ENCODE data around the gene IKBKE.

IKBKE gene

DNA sequence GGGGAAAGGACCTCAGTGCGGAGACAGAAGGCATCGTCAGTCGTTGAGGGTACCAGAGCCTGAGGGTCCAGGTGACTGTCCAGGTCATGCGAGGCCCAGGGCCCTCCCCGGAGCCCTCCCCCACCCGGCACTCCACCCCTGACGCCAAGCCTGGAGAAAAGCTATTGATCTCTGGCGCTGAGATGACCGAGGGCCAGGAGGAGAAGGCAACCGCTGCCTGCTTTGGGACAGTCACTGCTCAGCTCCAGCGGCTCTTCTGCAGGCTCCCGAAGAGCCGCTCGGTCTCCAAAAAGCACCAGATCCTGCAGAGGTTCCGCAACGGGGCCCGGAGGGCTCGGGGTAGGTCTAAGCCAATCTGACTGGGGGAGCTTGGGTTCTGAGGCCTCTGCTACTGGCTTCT lies 47.9 kb downstream of the IKBKE start:
- TF ChIP-seq, protein P1, sequence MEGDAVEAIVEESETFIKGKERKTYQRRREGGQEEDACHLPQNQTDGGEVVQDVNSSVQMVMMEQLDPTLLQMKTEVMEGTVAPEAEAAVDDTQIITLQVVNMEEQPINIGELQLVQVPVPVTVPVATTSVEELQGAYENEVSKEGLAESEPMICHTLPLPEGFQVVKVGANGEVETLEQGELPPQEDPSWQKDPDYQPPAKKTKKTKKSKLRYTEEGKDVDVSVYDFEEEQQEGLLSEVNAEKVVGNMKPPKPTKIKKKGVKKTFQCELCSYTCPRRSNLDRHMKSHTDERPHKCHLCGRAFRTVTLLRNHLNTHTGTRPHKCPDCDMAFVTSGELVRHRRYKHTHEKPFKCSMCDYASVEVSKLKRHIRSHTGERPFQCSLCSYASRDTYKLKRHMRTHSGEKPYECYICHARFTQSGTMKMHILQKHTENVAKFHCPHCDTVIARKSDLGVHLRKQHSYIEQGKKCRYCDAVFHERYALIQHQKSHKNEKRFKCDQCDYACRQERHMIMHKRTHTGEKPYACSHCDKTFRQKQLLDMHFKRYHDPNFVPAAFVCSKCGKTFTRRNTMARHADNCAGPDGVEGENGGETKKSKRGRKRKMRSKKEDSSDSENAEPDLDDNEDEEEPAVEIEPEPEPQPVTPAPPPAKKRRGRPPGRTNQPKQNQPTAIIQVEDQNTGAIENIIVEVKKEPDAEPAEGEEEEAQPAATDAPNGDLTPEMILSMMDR (IDR thresholded peaks at IDR 0.05) = no peak

DNA sequence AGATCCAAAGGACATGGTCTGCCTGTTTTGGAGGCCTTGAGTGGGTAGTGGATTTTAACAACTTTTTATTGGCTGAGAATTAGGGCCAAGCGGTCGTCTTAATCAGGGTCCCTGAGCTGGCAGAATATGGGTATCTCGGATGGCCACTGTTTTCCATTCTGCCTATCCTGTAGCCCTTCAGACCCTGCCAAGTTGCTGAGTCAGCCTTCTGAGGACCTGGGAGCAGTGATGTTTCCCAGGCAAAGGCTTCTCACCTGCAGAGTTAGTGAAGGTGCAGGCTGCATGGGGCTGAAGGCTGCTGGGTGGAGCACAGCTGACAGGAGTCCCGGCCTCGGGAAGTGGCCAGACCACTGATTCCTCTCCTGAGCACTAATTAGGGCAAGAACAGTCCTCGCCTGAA lies 48.5 kb downstream of the IKBKE start:
- TF ChIP-seq, protein P1 (IDR thresholded peaks at IDR 0.05) = no peak

DNA sequence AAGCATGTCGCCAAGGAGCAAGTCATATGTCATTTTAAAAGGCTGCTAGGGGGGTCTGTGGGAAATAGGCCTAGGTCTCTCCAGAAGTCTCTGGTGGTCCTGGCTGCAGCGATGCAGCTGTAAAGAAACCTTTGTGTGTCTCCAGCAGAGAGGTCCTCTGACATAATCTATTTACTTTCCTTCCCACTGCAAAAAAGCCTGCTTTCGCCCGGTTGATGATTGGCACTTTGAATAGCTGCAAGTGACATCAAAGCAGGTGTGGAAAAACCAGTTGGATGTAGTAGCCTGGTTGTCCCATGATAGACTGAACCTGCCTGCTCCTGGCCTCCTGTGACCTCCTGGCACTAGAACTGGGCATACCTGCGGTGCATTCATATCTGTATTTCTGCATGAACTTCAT lies 50.9 kb downstream of the IKBKE start:
- TF ChIP-seq, protein P1 (IDR thresholded peaks at IDR 0.05) = no peak

DNA sequence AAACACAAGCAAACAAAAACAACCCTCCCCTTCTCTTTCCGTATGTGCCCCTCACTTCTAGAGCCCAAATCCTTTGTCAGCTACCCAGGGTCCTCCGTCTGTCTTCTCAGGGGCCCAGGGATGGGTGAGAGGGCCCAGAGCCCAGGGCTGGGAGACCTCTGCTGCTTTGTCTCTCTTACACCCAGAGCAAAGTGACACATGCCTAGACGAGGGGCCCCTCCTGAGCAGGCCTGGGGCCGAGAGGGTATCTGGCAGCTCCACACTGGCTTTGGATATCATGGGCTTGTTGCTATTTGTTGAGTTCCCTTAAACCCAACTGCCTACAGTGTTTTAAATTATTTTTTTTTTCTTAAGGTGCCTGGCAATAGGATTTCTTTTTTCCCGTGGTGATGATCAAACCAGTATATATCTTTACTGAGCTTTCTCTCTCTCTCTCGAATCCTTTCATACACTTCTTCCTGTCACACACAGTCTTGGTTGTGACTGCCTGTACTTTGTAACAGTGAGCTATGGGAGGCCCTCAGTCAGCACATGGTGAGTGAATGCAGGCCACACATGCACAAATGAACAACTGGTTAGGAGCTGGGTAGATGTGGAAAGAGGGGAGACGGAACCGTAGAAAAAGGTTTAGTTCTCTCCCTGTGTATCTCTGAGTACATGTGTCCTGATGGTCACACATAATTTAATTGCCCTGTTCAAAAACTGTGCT lies 51.6 kb downstream of the IKBKE start:
- TF ChIP-seq, protein P1 (IDR thresholded peaks at IDR 0.05) = no peak

DNA sequence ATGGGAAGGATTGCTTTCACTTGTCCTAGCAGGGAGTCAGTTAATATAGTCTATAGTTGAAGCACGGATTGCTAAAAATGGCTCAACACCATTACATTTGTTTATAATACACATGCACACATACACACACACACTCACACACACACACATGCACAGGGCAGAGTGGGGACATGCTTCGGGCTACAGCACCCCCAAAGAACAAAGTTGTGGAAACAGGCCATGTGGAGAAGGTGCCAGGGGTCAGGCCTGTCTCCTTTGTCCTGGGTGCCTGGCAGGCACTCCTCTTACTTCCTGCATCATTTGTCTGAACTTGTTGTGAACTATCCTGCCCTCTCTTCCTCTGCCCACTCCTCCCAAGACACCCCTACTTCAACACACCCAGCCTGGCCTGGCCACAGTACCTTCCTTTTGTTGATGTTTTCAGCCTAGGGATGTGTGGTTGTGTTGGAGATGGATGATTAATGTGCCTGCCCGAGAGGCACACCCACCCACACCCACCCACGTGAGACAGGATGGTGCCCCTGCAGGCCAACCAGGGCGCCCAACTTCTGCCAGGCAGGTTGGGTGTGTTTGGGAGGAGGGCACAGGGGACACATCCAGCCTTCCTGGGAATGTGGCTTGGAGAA lies 54.6 kb downstream of the IKBKE start:
- TF ChIP-seq, protein P1 (IDR thresholded peaks at IDR 0.05) = no peak

DNA sequence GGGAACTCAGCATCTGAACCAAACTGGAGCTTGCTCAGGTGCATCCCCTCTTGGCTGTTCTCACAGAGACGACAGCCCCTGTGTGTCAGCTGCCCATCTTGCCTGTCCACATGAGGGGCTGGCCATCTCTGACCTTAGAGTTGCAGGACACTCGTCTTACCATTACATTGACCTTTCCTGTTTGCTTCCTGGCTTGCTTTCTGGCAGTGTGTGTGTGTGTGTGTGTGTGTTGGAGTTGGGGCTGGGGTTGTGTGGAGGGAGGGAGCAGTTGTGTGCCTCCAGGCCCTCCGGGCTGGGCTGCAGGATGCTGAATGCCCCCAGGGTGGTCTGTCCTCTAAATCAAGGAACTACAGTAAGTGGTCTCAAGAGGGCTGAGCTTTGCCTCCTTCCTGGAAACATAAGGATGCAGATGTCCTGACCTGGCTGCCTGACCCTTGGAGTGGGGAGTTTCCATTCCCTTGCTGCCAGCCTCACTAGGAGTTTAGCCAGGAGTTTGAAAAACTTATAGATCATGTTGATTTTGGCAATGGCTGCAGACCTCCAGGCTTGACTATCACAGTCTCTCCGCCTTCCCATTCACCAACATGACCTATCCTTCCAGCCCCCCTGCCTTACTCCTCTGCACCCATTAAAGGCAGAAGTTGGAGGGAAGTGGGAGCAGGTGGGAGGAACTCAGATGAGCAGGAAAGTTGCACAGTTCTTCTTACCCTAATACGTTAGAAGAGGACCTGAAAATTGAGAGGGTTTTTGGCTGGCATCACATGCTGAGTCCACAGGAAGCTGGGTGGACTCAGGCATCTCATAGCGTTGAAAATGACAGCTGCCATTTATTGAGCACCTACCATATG lies 56.0 kb downstream of the IKBKE start:
- TF ChIP-seq, protein P1 (IDR thresholded peaks at IDR 0.05) = no peak

DNA sequence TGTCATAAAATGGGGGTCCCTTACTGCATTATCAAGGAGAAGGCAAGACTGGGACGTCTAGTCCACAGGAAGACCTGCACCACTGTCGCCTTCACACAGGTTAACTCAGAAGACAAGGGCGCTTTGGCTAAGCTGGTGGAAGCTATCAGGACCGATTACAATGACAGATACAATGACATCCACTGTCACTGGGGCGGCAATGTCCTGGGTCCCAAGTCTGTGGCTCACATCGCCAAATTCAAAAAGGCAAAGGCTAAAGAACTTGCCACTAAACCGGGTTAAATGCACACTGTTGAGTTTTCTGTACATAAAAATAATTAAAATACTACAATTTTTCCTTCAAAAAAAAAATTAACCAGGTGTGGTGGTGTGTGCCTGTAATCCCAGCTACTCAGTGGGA lies 59.1 kb downstream of the IKBKE start:
- TF ChIP-seq, protein P1 (IDR thresholded peaks at IDR 0.05) = no peak

Data from LNCAP (cell line).